ENCODE results near the gene TCEANC. TPM values are rescaled to one million over a fixed set of nuclear protein-coding genes. Genes with fewer than 3 reads are reported as not detected.
A peak's percentile ranks its signal among the peaks of the same experiment; 100 is the strongest.
"Not testable (repeated sequence)": the region's sequence is repeated elsewhere in the genome, so short reads cannot be mapped to it uniquely, and the experiment has no call there.

Gene TCEANC, protein sequence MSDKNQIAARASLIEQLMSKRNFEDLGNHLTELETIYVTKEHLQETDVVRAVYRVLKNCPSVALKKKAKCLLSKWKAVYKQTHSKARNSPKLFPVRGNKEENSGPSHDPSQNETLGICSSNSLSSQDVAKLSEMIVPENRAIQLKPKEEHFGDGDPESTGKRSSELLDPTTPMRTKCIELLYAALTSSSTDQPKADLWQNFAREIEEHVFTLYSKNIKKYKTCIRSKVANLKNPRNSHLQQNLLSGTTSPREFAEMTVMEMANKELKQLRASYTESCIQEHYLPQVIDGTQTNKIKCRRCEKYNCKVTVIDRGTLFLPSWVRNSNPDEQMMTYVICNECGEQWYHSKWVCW
- polyA plus RNA-seq (ENCODE audit: insufficient read length in 4 of 4) = 1 to 10 TPM; 4.8 to 7.1 (median 6.3) TPM

DNA sequence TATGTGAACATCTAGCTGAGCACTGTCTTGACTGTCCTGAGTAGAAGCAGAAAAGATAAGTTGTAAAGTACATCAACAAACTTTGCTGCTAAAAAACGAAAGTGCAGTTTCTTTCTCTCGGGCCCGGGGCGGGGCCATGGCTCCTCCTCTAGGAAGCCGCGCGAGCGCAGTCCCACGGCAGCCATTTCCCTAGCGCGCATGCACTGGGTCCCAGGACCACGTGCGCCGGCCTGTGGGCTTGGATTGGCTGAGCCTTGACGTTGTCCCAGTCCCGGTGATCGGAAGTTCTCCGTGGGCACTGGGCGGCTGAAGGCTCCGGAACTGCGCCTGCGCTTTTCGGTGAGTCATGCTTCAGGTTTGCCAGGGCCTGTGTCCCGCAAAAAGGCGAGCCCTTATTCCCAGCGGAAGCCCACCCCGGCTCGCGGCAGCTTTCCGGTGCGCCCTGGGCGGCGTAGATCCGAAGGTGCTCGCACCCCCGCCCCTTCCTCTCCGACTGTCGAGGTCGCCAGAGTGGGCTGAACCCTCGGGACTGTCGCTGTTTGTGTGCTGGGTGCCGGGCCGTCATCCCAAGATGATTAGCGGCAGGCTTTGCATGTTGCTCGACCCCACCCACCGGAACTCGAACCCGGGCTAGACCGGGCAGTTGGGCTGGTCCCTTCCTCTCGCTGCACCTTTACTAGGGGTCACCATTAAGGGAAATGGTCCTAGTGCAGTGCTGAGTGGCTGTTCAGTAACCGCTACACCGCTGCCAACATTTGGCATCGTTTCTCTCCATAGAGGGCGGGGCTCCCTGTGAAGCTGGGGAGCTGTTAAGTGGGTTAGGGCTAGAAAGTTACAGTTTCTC, at the start of gene TCEANC:
Gene TCEANC, plus strand, starts transcription at position 292 of the 844 bp plus-strand sequence. CDS start 9,368 bp downstream, outside the sequence.
- peak; percentile 69 to 87 (median 78) for DNase-seq (ENCODE audit: low read depth in 4 of 4, low spot score in 2 of 4)

DNA sequence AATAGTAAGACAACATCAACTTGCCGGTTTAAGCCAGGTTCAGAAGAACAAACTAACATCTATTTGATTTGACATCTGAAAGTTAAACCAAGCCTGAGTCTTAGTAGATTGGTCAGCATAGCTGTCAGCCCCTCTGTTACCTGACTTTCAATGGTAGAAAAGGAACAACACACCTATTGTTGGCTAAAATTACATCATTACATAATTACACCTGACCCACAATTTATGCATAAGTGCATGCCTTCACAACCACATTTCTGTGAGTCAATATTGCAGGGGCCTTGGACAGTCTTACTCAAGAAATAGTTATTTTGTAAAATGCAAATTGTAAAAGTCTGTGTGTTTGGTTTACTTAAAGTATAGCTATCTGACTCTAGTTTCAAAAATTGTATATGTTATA, 47.3 kb upstream of the TCEANC start:
- no peak for DNase-seq (ENCODE audit: low read depth in 4 of 4, low spot score in 2 of 4)

DNA sequence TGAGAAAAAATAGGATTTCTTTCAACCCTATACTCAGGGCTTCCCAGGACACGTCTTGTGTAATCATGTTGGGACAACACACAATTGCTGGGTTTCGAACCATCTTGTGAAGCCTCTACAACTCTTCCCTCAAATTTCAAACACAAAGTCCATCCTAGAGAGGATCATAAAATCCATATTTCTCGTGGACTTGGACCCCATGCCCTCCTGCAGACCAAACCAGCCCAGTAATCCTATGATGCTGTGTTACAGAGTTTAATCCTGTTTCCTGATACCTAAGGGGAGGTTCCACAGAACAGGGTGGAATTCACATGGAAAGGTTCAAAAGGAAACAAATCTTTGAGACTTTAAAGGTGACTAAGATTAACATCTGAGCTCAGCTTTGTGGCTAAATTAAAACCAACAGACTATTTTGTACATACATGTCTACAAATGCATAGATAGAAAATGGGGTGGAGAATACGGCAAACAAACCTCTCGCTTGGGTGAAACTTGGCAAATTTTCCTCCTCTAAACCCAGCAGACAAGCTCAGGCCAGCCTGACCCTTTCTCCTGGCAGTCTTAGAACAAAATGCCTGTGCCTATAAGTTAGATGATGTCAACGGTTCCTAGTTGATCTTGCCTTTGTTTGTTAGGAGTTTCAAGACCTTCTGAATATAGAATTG, 45.5 kb upstream of the TCEANC start:
- no peak for DNase-seq (ENCODE audit: low read depth in 4 of 4, low spot score in 2 of 4)

DNA sequence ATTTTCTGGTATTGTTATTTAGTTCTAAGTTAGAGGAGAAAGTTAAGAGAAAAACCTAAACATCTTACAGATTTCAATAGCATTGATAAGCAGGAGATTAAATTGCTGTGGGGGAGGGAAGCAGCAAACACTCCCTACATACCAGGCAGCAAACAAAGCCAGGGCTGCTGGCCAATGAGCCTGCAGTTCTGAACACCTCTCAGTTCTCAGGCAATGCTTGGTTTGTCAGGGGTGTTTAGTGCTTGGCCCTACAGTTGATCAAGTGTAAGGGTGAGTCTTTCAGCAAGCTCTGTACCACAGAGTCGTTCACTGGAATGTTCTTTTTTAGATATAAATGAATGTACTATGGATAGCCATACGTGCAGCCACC, 45.0 kb upstream of the TCEANC start:
- no peak for DNase-seq (ENCODE audit: low read depth in 4 of 4, low spot score in 2 of 4)

DNA sequence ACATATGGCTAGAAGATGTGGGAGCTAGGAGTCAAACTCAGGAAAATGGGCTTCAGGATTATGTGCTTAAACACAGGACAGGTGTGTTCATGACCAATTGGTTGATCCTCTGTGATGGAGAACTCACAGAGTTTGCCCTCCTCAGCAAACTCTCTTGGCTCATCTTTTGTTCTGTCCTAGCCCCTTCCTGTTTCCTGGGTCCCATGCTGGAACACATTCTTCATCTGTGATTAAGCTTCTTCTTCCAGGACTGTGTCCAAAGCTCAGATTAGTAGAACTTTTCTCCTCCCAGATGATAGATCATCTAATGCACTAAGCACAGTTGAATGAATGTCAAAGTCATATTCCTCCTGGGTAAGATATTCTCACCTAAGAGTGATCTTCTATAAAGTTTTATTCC, 38.8 kb upstream of the TCEANC start:
- no peak for DNase-seq (ENCODE audit: low read depth in 4 of 4, low spot score in 2 of 4)

DNA sequence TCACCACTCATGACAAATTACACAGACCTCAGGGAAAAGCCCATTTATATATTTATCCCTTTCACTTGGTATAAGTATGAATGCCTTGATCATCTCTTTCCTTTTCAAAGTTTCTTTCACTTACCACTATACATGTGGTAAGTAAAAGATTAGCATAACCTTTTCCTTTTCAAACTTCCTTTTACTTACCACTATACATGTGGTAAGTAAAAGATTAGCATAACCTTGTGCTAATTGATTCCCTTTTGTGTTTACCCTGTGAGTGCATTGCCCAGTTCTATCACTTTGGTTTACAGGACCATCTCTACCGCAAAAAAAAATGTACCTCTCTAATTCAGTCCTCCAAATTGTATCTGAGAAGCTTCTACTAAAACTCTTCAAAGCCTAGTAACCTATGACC, 32.7 kb upstream of the TCEANC start:
- no peak for DNase-seq (ENCODE audit: low read depth in 4 of 4, low spot score in 2 of 4)

DNA sequence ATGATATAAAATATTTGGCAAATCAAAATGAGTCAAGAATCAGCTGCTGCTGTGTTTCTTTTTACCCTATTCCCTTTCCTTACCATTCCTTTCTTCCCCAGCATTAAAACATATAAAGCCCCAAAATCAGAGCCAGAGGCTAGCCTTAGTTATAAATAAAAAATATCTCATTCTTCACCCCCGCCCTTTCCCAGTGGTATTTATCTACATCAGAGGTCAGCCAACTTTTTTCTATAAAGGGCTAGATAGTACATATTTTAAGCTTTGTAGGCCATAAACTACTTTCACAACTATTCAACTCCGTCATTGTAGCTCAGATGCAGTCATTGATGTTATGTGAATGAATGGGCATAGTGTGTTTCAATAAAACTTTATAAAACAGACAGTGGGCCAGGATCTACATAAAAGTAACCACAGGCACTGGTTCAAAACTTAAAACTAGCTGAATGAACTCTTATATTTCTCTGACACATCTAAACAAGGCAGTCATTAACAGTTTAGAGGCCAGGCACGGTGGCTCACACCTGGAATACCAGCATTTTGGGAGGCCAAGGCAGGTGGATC, 30.5 kb upstream of the TCEANC start:
- DNase-seq (ENCODE audit: low read depth in 4 of 4, low spot score in 2 of 4) = no peak

DNA sequence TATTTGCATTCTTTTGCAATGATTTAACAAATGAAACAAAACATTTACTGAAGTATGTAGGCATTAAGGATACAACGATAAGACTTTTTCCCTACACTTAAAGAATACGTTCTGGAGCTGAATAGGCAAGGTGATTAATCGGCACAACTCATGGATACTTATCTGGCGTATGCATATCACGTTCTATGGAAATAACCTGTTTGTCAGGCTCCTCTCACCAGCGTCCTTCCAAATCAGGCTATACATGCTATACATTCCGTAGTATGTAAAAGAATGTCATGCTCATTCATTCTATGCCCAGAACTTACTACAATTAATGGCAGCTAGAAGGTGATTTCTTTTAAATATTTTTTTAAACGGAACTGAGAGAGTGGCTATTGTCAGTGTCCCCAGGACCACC, 25.6 kb upstream of the TCEANC start:
- no peak for DNase-seq (ENCODE audit: low read depth in 4 of 4, low spot score in 2 of 4)

DNA sequence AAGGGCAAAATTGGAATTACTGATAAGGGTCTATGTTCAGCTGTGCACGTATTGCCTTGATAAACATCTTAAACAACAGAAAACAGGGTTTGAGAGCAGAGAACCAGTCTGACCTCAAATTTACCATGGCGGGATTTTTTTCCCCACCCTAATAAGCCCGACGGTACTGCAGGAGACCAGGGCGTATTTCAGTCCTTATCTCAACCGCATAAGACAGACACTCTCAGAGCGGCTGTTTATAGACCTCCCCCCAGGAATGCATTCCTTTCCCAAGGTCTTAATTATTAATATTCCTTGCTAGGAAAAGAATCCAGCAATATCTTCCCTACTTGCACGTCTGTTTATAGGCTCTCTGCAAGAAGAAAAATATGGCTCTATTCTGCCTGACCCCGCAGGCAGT, 15.7 kb upstream of the TCEANC start:
- not testable (repeated sequence) for DNase-seq (ENCODE audit: low read depth in 4 of 4, low spot score in 2 of 4)

DNA sequence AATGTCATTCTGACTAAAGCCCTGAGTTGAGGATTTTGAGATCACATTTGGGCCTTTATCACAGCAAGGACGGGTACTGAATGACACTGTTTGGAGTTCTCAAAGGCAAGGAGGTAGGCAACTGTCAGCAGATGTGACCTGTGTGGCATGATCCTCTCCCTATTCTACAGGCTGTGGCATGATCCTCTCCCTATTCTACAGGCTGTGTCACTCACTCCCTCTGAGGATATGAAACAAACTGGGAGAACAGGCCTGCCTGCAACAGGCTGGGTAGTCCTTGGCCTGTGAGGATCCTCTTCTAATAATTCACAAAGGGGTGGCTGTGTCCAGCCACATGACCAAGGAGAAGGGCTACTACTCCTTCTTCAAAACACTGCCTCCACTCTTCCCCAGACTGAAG, 14.9 kb upstream of the TCEANC start:
- no peak for DNase-seq (ENCODE audit: low read depth in 4 of 4, low spot score in 2 of 4)

DNA sequence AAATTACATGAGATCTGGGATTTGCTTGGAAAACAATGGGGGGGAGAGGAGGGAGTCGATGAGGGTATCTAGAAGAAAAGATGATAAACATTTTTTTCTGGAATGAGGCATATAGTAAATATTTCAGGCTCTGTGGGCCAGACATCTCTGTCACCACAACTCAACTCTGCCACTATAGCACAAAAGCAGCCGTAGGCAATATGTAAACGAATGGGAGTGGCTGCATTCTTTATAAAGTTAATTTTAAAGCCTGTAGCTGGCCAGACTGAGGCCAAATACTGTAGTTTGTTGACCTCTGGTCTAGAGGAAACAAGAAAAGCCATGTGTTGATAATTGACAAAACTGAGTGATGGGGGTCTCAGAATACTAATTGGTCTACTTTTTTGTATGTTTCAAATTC, 14.1 kb upstream of the TCEANC start:
- no peak for DNase-seq (ENCODE audit: low read depth in 4 of 4, low spot score in 2 of 4)

DNA sequence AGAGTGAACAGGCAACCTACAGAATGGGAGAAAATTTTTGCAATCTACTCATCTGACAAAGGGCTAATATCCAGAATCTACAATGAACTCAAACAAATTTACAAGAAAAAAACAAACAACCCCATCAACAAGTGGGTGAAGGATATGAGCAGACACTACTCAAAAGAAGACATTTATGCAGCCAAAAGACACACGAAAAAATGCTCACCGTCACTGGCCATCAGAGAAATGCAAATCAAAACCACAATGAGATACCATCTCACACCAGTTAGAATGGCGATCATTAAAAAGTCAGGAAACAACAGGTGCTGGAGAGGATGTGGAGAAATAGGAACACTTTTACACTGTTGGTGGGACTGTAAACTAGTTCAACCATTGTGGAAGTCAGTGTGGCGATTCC, 11.3 kb upstream of the TCEANC start:
- DNase-seq (ENCODE audit: low read depth in 4 of 4, low spot score in 2 of 4) = not testable (repeated sequence)

DNA sequence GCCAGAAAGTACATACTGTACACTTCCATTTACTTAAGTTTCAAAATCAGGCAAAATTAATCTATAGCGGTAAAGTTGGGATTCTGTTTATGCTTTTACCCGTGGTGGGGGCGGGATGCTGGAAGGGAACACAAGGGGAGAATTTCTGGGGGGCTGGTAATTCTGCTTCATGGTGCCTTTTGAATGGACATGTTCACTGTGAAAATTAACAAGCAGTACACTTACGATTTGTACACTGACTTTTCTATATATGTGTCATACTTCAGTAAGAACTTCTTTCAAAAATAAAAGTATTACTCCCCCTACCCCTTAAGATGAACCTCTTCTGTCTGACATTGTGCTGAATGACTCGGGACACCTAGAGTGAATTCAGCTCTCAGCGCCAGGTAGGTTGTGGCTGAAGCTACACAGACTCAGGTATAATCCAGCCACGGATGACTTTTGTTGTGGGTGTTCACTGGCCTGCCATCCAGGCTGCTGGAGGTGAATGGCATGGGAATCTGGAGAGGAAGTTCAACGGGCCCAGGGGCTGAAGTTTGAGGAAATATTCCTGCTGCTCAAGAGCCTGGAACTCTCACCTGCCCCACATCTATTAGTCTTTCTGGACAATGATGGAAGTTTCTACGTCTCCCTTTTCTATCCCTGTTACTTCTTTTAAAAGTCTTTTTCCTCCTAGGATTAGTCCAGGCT, 7.3 kb upstream of the TCEANC start:
- no peak for DNase-seq (ENCODE audit: low read depth in 4 of 4, low spot score in 2 of 4)

DNA sequence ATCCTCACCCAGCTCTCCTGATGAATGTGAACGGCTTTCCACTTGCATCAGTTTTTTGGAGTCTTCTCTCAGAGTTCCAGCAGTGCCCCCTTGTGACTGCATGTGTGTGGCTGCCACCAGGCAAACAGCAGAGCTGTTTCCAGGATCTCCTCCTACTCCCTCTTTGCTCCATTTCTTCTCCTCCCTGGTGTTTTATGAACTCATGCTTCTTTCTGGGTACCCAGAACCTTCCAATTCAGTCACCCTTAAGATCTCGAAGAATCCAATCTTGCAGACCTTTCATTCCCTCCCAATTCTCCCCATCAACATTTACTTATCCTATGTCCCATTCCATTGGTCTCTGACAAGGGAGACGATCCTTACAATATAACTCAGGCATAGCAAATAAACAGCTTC, 6.8 kb upstream of the TCEANC start:
- DNase-seq (ENCODE audit: low read depth in 4 of 4, low spot score in 2 of 4) = peak in 1 of 4 donors; percentile 58

DNA sequence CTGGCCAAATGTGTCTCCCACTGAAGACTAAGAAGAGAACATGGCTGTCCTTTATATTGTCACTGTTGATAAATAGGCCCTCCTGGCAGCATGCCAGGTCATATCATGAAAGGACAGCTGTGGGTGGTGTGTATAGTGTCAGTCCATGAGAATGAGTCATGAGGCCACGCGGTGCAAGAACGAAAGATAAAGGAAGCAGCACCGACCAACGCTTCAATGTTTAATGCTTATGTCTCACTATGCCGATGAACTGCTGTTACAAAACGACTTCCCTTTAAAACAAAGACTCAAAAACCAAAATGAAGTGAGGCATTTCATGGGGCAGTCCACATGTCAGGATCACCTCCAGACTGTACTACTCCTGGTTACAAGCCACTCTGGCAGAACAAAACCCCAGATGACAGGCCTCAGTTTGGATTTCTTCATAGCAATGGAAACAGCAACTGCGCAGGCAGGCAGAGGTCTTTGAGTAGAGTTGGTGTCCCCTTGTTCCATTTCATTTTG, 5.2 kb upstream of the TCEANC start:
- no peak for DNase-seq (ENCODE audit: low read depth in 4 of 4, low spot score in 2 of 4)

DNA sequence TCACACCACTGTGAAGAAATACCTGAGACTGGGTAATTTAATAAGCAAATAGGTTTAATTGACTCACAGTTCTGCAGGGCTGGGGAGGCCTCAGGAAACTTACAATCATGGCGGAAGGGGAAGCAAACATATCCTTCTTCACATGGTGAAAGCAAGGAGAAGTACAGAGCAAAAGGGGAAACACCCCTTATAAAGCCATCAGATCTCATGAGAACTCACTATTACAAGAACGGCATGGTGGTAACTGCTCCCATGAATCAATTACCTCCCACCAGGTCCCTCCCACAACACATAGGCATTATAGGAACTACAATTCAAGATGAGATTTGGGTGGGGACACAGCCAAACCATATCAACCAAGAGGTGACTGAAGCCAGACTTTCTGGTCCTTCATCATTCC, 4.6 kb upstream of the TCEANC start:
- not testable (repeated sequence) for DNase-seq (ENCODE audit: low read depth in 4 of 4, low spot score in 2 of 4)

DNA sequence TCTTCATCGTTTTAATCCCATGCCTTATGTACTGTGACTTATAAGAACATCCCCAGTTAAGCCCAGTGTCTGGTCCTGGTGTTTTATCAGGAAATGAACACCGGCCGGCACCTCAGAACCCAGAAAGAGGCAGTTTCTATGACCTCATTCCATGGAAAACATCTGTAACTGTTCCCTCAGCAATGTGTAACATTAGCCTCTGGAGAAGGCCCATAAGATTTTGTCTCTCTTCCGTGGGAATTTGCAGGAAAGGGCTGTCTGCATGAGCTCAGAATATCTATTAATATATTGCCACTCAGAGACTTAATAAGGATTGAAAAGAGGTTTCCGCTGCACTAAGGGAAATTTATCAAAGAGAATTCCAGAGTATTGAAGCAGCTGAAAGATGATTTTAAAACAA, 3.1 kb upstream of the TCEANC start:
- DNase-seq (ENCODE audit: low read depth in 4 of 4, low spot score in 2 of 4) = no peak

DNA sequence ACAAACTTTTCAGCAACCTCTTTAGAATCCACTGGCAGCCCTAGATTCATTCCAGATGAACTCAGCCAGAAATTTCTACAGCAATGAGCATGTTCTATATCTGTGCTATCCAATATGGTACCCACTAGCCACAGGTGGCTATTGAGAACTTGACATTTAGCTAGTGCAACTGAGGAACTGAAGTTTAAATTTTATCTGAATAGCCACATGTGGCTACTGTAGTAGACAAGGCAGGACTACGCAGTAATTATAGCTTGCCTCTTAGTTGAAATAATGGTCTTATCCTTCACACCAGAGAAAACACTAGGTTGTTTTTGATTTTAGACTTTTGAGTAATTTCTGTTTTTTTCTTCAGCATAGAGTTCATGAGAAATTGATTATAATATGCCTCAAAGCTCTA, 2.6 kb upstream of the TCEANC start:
- DNase-seq (ENCODE audit: low read depth in 4 of 4, low spot score in 2 of 4) = no peak

DNA sequence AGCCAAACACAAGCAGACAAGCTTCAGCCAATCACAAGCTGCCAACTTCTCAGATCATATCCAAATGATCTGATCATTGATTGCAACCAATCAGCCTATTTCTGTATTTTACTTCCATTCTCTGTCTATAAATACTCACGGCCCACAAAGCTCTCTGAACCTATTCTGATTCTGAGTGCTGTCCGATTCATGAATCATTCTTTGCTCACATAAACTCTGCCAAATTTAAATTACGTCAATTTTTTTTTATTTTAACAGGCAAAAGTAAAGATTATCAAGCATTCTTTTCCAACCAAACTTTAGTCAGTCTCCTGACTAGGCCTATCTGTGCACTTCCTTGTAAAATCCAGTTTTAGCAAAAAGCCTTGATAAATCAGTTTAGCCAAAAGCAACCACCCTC, 1.8 kb upstream of the TCEANC start:
- DNase-seq (ENCODE audit: low read depth in 4 of 4, low spot score in 2 of 4) = no peak

DNA sequence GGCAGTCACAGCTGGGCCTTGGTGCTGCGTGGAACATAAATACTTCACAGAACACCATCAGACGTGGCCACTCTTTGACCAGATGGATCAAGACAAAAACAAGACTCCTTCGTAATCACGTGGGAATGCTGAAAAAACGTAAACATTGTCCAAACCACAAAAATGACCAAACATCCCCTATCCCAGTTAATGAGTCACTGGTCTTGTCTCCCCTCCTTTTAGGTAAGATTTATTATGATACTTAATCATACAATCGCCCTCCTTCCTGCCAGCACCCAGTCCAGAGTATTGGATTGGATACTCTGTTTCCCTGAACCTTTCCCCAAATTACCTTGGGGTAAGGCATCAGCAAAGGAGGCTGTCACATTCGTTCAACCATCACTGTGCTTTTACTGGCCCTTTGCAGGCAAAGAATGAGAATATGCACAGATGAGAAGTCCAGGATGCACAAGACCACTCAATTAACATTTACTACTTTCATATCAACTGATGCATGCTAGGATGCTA, 601 bp upstream of the TCEANC start:
- DNase-seq (ENCODE audit: low read depth in 4 of 4, low spot score in 2 of 4) = no peak

All from left renal cortex interstitium (tissue), 4 donors.